ENCODE results near the gene PARVB.

GRCh38 chr22:44103735-44104480 is 79.8 kb downstream of the PARVB start:
- TF ChIP-seq CTCF (IDR thresholded peaks at IDR 0.05) (no peak), POLR2A (IDR thresholded peaks at IDR 0.05) (no peak)

Data from body of pancreas (tissue), 4 donors.